K562 (cell line): ENCODE results near the gene FYTTD1. TPM values are rescaled to one million over a fixed set of nuclear protein-coding genes. Genes with fewer than 3 reads are reported as not detected.

ENCODE experiments used
- ATAC-seq: fragments of 200-7000 bp; cut with Tn5 transposase; 3 replicates; pipeline ENCODE4 v1.9.1; 2020; ENCODE audit warnings: moderate library complexity
- BruUV-seq: library from RNA; stranded (reverse); fragments of 400-500 nt; replicated peaks from 2 replicates; lab custom pipeline; 2021; lab: Mats Ljungman, UMichigan
- CTCF ChIA-PET: fragments of 300-600 bp; formaldehyde crosslinking; extraction: SDS; loops from one replicate; lab custom pipeline; 2021; ENCODE audit warnings: low intra/inter-chr PET ratio; lab: Yijun Ruan, JAX
- POLR2A ChIA-PET: fragments of 300-600, 350-650 bp; sonication (Branson Sonifier 250); formaldehyde crosslinking; extraction: SDS; loops from one replicate; lab custom pipeline; 2021; ENCODE audit warnings: antibody characterized with exemption, inconsistent platforms; lab: Yijun Ruan, JAX
- DNase-seq, 4 experiments: peaks; one replicate each; pipeline versions ENCODE4 v3.0.0 to v3.0.0-alpha.2; 2011 to 2018; ENCODE audit warnings: low spot score in 3 of 4, mixed read lengths in 3 of 4; ENCODE audit errors: extremely low read depth in 1 of 4
- FAIRE-seq: peaks from 2 replicates; lab custom pipeline; 2011; peaks lifted over from hg19 to GRCh38; lab: Jason Lieb, UNC
- H2AFZ ChIP-seq: 2 replicates; pipeline ENCODE4 v1.6.0; 2011; ENCODE audit warnings: low read depth, low read length, control low read depth, inconsistent platforms
- H3K27ac ChIP-seq: fragments of 200-600 bp; 3 replicates; pipeline ENCODE4 v1.8.0; 2011; ENCODE audit warnings: low read depth, mild to moderate bottlenecking, control low read depth, inconsistent platforms, low read length, moderate library complexity, mixed read lengths; ENCODE audit errors: extremely low read depth
- H3K27me3 ChIP-seq, 2 experiments: fragments of 300-600 bp in 1 of 2; 2 replicates in 1 of 2; 3 replicates in 1 of 2; pipeline versions ENCODE4 v1.6.0 to v1.8.0; 2011; ENCODE audit warnings: inconsistent platforms in 2 of 2, low read length in 2 of 2, mild to moderate bottlenecking in 1 of 2, mixed read lengths in 1 of 2, moderate library complexity in 1 of 2; ENCODE audit not compliant: control insufficient read depth in 2 of 2, insufficient read depth in 2 of 2
- H3K36me3 ChIP-seq: fragments of 300-600 bp; 3 replicates; pipeline ENCODE4 v1.8.0; 2011; ENCODE audit warnings: mild to moderate bottlenecking, low read length, inconsistent platforms; ENCODE audit not compliant: control insufficient read depth, insufficient read depth
- H3K4me1 ChIP-seq, 2 experiments: fragments of 200-600 bp in 1 of 2; replicated peaks in 1 of 2; 2 replicates in 1 of 2; 3 replicates in 1 of 2; pipeline versions ENCODE4 v1.5.1 to v1.8.0; 2011; ENCODE audit warnings: inconsistent platforms in 2 of 2, low read length in 2 of 2, mild to moderate bottlenecking in 1 of 2, mixed read lengths in 1 of 2, moderate library complexity in 1 of 2; ENCODE audit not compliant: control insufficient read depth in 2 of 2, insufficient read depth in 2 of 2
- H3K4me2 ChIP-seq: 2 replicates; pipeline ENCODE4 v1.6.1; 2011; ENCODE audit warnings: low read length, control low read depth, inconsistent platforms, mixed read lengths; ENCODE audit not compliant: insufficient read depth
- H3K4me3 ChIP-seq: fragments of 200-600 bp; sonication (generic), shearing (Covaris generic); 2 replicates; pipeline ENCODE4 v1.5.1; 2016; ENCODE audit warnings: control low read depth, inconsistent platforms
- H3K79me2 ChIP-seq: fragments of 200-600 bp; 3 replicates; pipeline ENCODE4 v1.8.0; 2011; ENCODE audit warnings: low read length, inconsistent platforms; ENCODE audit not compliant: control insufficient read depth, insufficient read depth
- H3K9ac ChIP-seq, 2 experiments: 2 replicates each; pipeline versions ENCODE4 v1.6.0 to v1.6.1; 2011; ENCODE audit warnings: low read depth in 2 of 2, low read length in 2 of 2, control low read depth in 1 of 2, inconsistent platforms in 1 of 2, mild to moderate bottlenecking in 1 of 2, mixed read lengths in 1 of 2; ENCODE audit not compliant: insufficient read depth in 1 of 2
- H3K9me1 ChIP-seq: one replicate; pipeline ENCODE4 v1.6.0; 2011; ENCODE audit warnings: inconsistent platforms, mild to moderate bottlenecking, low read length, moderate library complexity; ENCODE audit not compliant: control insufficient read depth, insufficient read depth
- H3K9me3 ChIP-seq: replicated peaks from 2 replicates; pipeline ENCODE4 v1.5.1; 2011; ENCODE audit warnings: low read depth, low read length, inconsistent platforms; ENCODE audit not compliant: control insufficient read depth, insufficient read depth
- H4K20me1 ChIP-seq: replicated peaks from 2 replicates; pipeline ENCODE4 v1.6.1; 2011; ENCODE audit warnings: low read length, inconsistent platforms, mixed read lengths; ENCODE audit not compliant: control insufficient read depth, insufficient read depth
- CHD4 ChIP-seq: fragments of 200-600 bp; sonication (generic); IDR thresholded peaks from 3 replicates; pipeline ENCODE4 v1.6.1; 2012; ENCODE audit warnings: low read depth, mild to moderate bottlenecking, mixed read lengths, low read length, inconsistent platforms; ENCODE audit not compliant: insufficient read depth, insufficient replicate concordance, poor library complexity, severe bottlenecking
- ELF1 ChIP-seq: fragments of 200-800 bp; sonication (Bioruptor generic); IDR thresholded peaks from 2 replicates; pipeline ENCODE4 v1.6.1; 2016; ENCODE audit warnings: missing genetic modification characterization, missing compliant biosample characterization
- ELF2 ChIP-seq: fragments of 250-450 bp; sonication (Bioruptor Pico); IDR thresholded peaks from 2 replicates; pipeline ENCODE4 v1.5.0; 2021; ENCODE audit warnings: mild to moderate bottlenecking
- NRF1 ChIP-seq, 2 experiments: fragments of 450-650 bp; IDR thresholded peaks in 1 of 2; conservative IDR thresholded peaks in 1 of 2; 2 replicates each; pipeline ENCODE4 v1.6.1; 2014; ENCODE audit warnings: mild to moderate bottlenecking in 2 of 2
- RB1 ChIP-seq: fragments of 450-650 bp; IDR thresholded peaks from 2 replicates; pipeline ENCODE4 v1.6.1; 2017; ENCODE audit warnings: low read depth, mild to moderate bottlenecking
- SETDB1 ChIP-seq: IDR thresholded peaks from one replicate; pipeline ENCODE4 v1.6.1; 2012; ENCODE audit warnings: low read length, control low read depth, inconsistent platforms
- SIN3A ChIP-seq, 2 experiments: fragments of 150-350 bp in 1 of 2; IDR thresholded peaks; 2 replicates each; pipeline ENCODE4 v1.6.1; 2011 to 2016; ENCODE audit warnings: borderline replicate concordance in 2 of 2, low read depth in 2 of 2, low read length in 2 of 2, mild to moderate bottlenecking in 2 of 2, moderate library complexity in 2 of 2; ENCODE audit not compliant: control insufficient read depth in 1 of 2
- ZC3H11A ChIP-seq: IDR thresholded peaks from 2 replicates; pipeline ENCODE4 v1.6.1; 2012; ENCODE audit warnings: low read depth, low read length, improper control_type of control experiment
- ZNF586 ChIP-seq: fragments of 450-650 bp; formaldehyde crosslinking; conservative IDR thresholded peaks from 2 replicates; pipeline ENCODE4 v1.4.0; 2020; ENCODE audit warnings: mild to moderate bottlenecking, moderate library complexity
- in situ Hi-C: fragments of 300-500 bp; cut with MboI; formaldehyde crosslinking; loops from 4 replicates; pipeline ENCODE4 v1.15.0; 2018; ENCODE audit warnings: inconsistent platforms, mixed read lengths
- intact Hi-C: fragments of 100-400 bp; cut with micrococcal nuclease; formaldehyde crosslinking; loops from 2 replicates; pipeline ENCODE4 v1.14.2; 2022
- polyA plus RNA-seq, 8 experiments: library from polyadenylated mRNA; depleted of rRNA in 4 of 8; stranded (reverse) in 5 of 8; unstranded in 3 of 8; fragments of >200 nt; fragmentation: Nextera tagmentation in 2 of 8; fragmentation: Illumina TruSeq in 1 of 8; extraction: Ambion mirVana in 2 of 8; extraction: Trizol in 1 of 8; gene quantifications; 2 replicates each; pipeline versions ENCODE4 v1.2.1 to v1.2.3, GENCODE V29; 2011 to 2014; ENCODE audit warnings: inconsistent platforms in 1 of 8, missing spikeins in 1 of 8
- total RNA-seq, 7 experiments: library from RNA; depleted of rRNA in 6 of 7; stranded (reverse); fragments of >200 nt in 6 of 7; fragmentation: Illumina TruSeq in 2 of 7; extraction: Trizol in 2 of 7; gene quantifications; 2 replicates each; pipeline versions ENCODE4 v1.2.1 to v1.2.3, GENCODE V29; 2011 to 2021; ENCODE audit warnings: low replicate concordance in 1 of 7
- TF ChIP-seq, protein P1 (sequence below): fragments of 450-650 bp; conservative IDR thresholded peaks from 2 replicates; pipeline ENCODE4 v1.6.1; 2016; ENCODE audit warnings: missing genetic modification characterization, low read depth, mild to moderate bottlenecking, missing compliant biosample characterization, moderate library complexity
- TF ChIP-seq, protein P2 (sequence below): fragments of 450-650 bp; formaldehyde crosslinking; IDR thresholded peaks from 2 replicates; pipeline ENCODE4 v1.4.0; 2022; ENCODE audit warnings: mild to moderate bottlenecking, moderate library complexity

Gene FYTTD1
- total and polyA plus RNA-seq, 9 of the 15 experiments (the other 6 are each of a cell fraction or from before 2014, with no cell fraction given) = 35.7 to 106 (median 76.3) TPM

GRCh38 chr3:197761784-197762183 is 12.1 kb downstream of the FYTTD1 start:
- H3K9me1 ChIP-seq = no peaks in the 10 kb centered on the region
- in situ Hi-C loops (no loop called here), intact Hi-C loops (no loop called here)
- H3K4me2 ChIP-seq = no peak overlapping the region
- no peak overlapping the region for H3K4me3 ChIP-seq
- CTCF ChIA-PET = no interaction called here
- H3K9me3 ChIP-seq = no peaks in the 10 kb centered on the region; the same call in 1 of the 2 replicates
- no peak overlapping the region for H2AFZ ChIP-seq
- H4K20me1 ChIP-seq = no peaks in the 10 kb centered on the region
- no peak for ATAC-seq
- no TSS peak for BruUV-seq
- H3K27ac ChIP-seq = no peak overlapping the region
- peaks cover 27% of the 10 kb centered on the region for H3K79me2 ChIP-seq
- no peak for FAIRE-seq
- no peaks in the 10 kb centered on the region for H3K27me3 ChIP-seq
- no peaks in the 10 kb centered on the region for H3K4me1 ChIP-seq
- DNase-seq = no peak
- no peak overlapping the region for H3K9ac ChIP-seq
- POLR2A ChIA-PET = interaction anchor here (2.6 kb wide), 1 partner anchor 10 kb away, joined by 7 read pairs; no protein-coding TSS in a partner anchor
- H3K36me3 ChIP-seq = peaks cover 73% of the 10 kb centered on the region
- TF ChIP-seq CHD4 = no peak
- TF ChIP-seq SETDB1 = no peak
- TF ChIP-seq ELF2 = no peak
- TF ChIP-seq, protein P1, sequence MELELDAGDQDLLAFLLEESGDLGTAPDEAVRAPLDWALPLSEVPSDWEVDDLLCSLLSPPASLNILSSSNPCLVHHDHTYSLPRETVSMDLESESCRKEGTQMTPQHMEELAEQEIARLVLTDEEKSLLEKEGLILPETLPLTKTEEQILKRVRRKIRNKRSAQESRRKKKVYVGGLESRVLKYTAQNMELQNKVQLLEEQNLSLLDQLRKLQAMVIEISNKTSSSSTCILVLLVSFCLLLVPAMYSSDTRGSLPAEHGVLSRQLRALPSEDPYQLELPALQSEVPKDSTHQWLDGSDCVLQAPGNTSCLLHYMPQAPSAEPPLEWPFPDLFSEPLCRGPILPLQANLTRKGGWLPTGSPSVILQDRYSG = no peak
- no peak for TF ChIP-seq ZC3H11A
- no peak for TF ChIP-seq RB1
- no peak for TF ChIP-seq ELF1 (tag)
- TF ChIP-seq SIN3A (IDR thresholded peaks at IDR 0.05; ENCODE audit: borderline replicate concordance in 2 of 2, control insufficient read depth in 1 of 2, low read depth in 2 of 2, low read length in 2 of 2) = no peak
- TF ChIP-seq NRF1 (conservative IDR thresholded peaks at IDR 0.05 in 1 of 2, IDR thresholded peaks at IDR 0.05 in 1 of 2) = no peak
- TF ChIP-seq, protein P2, sequence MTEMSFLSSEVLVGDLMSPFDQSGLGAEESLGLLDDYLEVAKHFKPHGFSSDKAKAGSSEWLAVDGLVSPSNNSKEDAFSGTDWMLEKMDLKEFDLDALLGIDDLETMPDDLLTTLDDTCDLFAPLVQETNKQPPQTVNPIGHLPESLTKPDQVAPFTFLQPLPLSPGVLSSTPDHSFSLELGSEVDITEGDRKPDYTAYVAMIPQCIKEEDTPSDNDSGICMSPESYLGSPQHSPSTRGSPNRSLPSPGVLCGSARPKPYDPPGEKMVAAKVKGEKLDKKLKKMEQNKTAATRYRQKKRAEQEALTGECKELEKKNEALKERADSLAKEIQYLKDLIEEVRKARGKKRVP = no peak
- TF ChIP-seq ZNF586 (CRISPR knock-in tag) = no peak
